Common myeloid progenitor, CD34-positive (primary cell): Measurements from ENCODE around the gene DIPK1B.

ENCODE experiments used
- CTCF ChIA-PET: fragments of 350-600 bp; sonication (Branson Sonifier 250); formaldehyde crosslinking; loops from one replicate; lab custom pipeline; 2021; ENCODE audit warnings: antibody characterized with exemption; lab: Charles Lee
- POLR2A ChIA-PET: fragments of 350-600 bp; sonication (Branson Sonifier 250); formaldehyde crosslinking; loops from one replicate; lab custom pipeline; 2021; ENCODE audit warnings: antibody characterized with exemption; lab: Charles Lee
- DNase-seq, 3 donors: peaks; one replicate each; pipeline versions ENCODE4 v3.0.0 to v3.0.0-alpha.2; 2013
- H3K27ac ChIP-seq, 2 experiments: 1 replicate in 1 of 2; 2 replicates in 1 of 2; pipeline ENCODE4 v1.7.0; 2013; ENCODE audit warnings: inconsistent platforms in 2 of 2, low read length in 2 of 2, mild to moderate bottlenecking in 2 of 2, low read depth in 1 of 2, moderate library complexity in 1 of 2; ENCODE audit not compliant: severe bottlenecking in 2 of 2, insufficient read depth in 1 of 2, poor library complexity in 1 of 2
- H3K27me3 ChIP-seq, 5 experiments: replicated peaks in 2 of 5; 1 replicate in 3 of 5; 2 replicates in 2 of 5; pipeline versions ENCODE4 v1.6.1 to v1.7.0; 2013; ENCODE audit warnings: low read length in 4 of 5, mild to moderate bottlenecking in 2 of 5, moderate library complexity in 2 of 5, inconsistent platforms in 1 of 5; ENCODE audit not compliant: insufficient read depth in 5 of 5, control insufficient read depth in 4 of 5
- H3K36me3 ChIP-seq, 4 experiments: 1 replicate in 2 of 4; 2 replicates in 2 of 4; pipeline versions ENCODE4 v1.6.1 to v1.7.0; 2013; ENCODE audit warnings: low read length in 3 of 4, control low read depth in 1 of 4, mild to moderate bottlenecking in 1 of 4; ENCODE audit not compliant: control insufficient read depth in 4 of 4, insufficient read depth in 4 of 4
- H3K4me1 ChIP-seq, 4 experiments: 1 replicate in 3 of 4; 2 replicates in 1 of 4; pipeline versions ENCODE4 v1.6.1 to v1.7.1; 2013; ENCODE audit warnings: low read length in 3 of 4, mild to moderate bottlenecking in 3 of 4, control low read depth in 1 of 4, inconsistent platforms in 1 of 4, moderate library complexity in 1 of 4; ENCODE audit not compliant: control insufficient read depth in 4 of 4, insufficient read depth in 4 of 4; ENCODE audit errors: control extremely low read depth in 1 of 4
- H3K4me3 ChIP-seq, 7 experiments: 1 replicate in 4 of 7; 2 replicates in 3 of 7; pipeline versions ENCODE4 v1.5.1 to v1.7.0; 2013; ENCODE audit warnings: mild to moderate bottlenecking in 7 of 7, low read length in 6 of 7, moderate library complexity in 6 of 7, inconsistent platforms in 2 of 7, low read depth in 2 of 7, control low read depth in 1 of 7; ENCODE audit not compliant: insufficient read depth in 4 of 7, control insufficient read depth in 1 of 7; ENCODE audit errors: extremely low read depth in 1 of 7
- H3K9me3 ChIP-seq, 5 experiments: 1 replicate in 4 of 5; 2 replicates in 1 of 5; pipeline versions ENCODE4 v1.6.1 to v1.7.1; 2013; ENCODE audit warnings: low read length in 4 of 5, mild to moderate bottlenecking in 2 of 5, inconsistent platforms in 1 of 5, low read depth in 1 of 5, moderate library complexity in 1 of 5; ENCODE audit not compliant: control insufficient read depth in 4 of 5, insufficient read depth in 2 of 5; ENCODE audit errors: control extremely low read depth in 1 of 5
- WGBS: methylation state at CpG from one replicate; pipeline ENCODE4 v1.1.5; 2013; ENCODE audit not compliant: insufficient coverage; 5-methylcytosine and 5-hydroxymethylcytosine counted together

Gene DIPK1B

DNA sequence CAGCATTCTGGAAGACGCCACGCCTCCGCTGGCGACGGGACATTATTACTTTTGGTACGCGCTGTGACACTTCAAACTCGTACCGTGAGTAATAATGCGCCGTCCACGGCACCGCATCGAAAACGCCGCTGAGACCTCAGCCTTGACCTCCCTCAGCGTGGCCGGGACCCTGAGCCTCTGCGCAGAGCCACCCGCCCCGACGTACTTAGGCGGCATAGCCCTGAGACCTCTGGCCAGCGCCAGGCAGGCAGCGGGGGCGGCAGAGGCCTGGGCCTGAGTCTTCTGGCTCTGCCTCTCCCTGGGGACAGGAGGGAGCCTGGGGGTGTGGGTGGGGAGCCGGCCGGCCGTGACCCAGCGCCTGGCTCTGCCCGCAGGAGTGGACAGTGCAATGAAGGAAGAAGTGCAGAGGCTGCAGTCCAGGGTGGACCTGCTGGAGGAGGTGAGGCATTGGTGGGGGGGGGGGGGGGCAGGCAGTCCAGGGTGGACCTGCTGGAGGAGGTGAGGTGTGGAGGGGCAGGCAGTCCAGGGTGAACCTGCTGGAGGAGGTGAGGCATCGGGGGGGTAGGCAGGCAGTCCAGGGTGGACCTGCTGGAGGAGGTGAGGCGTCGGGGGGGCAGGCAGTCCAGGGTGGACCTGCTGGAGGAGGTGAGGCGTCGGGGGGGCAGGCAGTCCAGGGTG, 41.7 kb upstream of the DIPK1B start:
- 95% methylated on average over 35 of the region's 36 CpGs for whole genome bisulfite sequencing
- Histone ChIP-seq H3K27me3 (no peaks in the 10 kb centered on the region), H3K4me3 (no peak overlapping the region), H3K27ac (no peak overlapping the region), H3K4me1 (peaks cover 0 to 65% (median 51%) of the 10 kb centered on the region in 4 experiments), H3K9me3 (no peaks in the 10 kb centered on the region), H3K36me3 (peaks cover 0 to 73% (median 39%) of the 10 kb centered on the region in 4 experiments)
- CTCF ChIA-PET: interaction anchor here (0.6 to 7.6 kb wide), 18 partner anchors 8 to 603 kb away, joined by 3 to 56 read pairs (median 6); partner anchors contain the start of genes AGPAT2 and EGFL7
- DNase-seq: peak in 1 of 3 donors; percentile 15
- POLR2A ChIA-PET: interaction anchor here (0.8 to 3.0 kb wide), 7 partner anchors 9 to 31 kb away, joined by 3 to 20 read pairs (median 5); no protein-coding TSS in a partner anchor

DNA sequence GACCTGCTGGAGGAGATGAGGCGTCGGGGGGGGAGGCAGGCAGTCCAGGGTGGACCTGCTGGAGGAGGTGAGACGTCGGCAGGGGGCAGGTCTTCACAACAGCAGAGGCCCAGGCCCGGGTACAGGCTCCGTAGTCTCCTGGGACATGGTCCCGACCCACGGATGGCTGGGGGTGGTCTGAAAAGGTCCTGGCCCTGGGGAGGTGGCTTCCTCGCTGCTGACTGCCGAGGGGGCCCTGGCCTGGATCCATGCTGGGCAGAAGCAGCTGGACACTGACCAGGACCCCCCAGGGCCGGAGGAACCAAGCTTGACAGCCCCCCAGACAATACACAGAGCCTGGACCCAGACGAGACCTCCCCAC, 41.1 kb upstream of the DIPK1B start:
- H3K4me3 ChIP-seq: no peak overlapping the region
- H3K27ac ChIP-seq: no peak overlapping the region
- peaks cover 0 to 78% (median 45%) of the 10 kb centered on the region in 4 experiments for H3K36me3 ChIP-seq
- peak in 1 of 3 donors; percentile 29 for DNase-seq
- WGBS: 93% methylated on average over 8 of the region's 12 CpGs
- peaks cover 0 to 65% (median 50%) of the 10 kb centered on the region in 4 experiments for H3K4me1 ChIP-seq
- H3K27me3 ChIP-seq: no peaks in the 10 kb centered on the region
- POLR2A ChIA-PET: interaction anchor here (0.8 to 3.0 kb wide), 10 partner anchors 8 to 55 kb away, joined by 3 to 20 read pairs (median 5); partner anchors contain the start of genes AGPAT2 and EGFL7
- no peaks in the 10 kb centered on the region for H3K9me3 ChIP-seq
- CTCF ChIA-PET: interaction anchor here (0.6 to 7.6 kb wide), 25 partner anchors 8 to 603 kb away, joined by 3 to 56 read pairs (median 5); partner anchors contain the start of genes AGPAT2 and EGFL7

DNA sequence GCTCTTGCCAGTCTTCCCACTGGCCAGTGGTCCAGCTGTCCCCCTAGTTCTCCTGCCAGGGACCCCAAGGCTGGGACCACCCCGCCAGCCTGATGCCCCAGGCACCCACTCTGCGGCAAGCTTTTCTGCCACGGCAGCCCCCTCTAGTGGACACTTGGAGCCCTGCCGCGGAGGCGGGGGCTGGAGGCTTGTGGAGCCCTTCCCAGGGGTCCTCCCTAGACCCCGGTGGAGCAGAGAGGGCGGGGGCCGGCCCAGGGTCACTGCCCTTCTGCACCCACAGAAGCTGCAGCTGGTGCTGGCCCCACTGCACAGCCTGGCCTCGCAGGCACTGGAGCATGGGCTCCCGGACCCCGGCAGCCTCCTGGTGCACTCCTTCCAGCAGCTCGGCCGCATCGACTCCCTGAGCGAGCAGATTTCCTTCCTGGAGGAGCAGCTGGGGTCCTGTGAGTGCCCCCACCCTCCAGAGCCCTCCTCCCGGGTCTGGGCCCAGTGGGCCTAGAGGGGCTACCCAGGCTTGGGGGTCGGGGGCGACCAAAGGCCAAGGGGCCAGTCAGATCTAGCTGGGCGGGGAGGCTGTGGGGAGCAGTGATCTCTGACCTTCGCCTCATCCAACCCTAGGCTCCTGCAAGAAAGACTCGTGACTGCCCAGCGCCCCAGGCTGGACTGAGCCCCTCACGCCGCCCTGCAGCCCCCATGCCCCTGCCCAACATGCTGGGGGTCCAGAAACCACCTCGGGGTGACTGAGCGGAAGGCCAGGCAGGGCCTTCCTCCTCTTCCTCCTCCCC, 40.5 kb upstream of the DIPK1B start:
- no peaks in the 10 kb centered on the region for H3K27me3 ChIP-seq

DNA sequence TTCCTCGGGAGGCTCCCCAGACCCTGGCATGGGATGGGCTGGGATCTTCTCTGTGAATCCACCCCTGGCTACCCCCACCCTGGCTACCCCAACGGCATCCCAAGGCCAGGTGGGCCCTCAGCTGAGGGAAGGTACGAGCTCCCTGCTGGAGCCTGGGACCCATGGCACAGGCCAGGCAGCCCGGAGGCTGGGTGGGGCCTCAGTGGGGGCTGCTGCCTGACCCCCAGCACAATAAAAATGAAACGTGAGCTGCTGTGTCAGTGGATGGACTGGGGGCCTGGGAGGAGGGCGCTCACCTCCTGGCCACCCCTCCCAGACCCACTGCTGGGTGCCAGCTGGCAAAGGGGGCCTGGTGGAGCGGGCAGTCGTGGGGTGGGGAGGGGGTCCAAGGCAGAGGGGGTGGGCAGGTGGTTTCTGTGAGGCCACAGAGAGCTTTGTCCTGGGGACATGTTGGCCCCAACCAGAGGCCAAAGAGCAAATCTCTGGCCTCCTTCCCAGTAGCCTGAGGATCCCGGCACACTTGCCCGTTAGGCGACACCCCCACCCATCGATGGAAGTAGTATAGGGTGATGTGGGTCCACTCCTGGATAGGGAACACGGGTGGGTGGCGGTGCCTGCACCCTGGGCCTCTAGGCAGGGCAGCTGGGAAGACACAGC, 39.8 kb upstream of the DIPK1B start:
- peaks cover 0 to 87% (median 46%) of the 10 kb centered on the region in 4 experiments for H3K36me3 ChIP-seq
- no peaks in the 10 kb centered on the region for H3K9me3 ChIP-seq
- peaks cover 0 to 53% (median 37%) of the 10 kb centered on the region in 4 experiments for H3K4me1 ChIP-seq
- WGBS: 82% methylated on average over 9 of the region's 14 CpGs
- H3K27ac ChIP-seq: no peak overlapping the region
- ChIA-PET POLR2A (interaction anchor here (0.6 to 3.0 kb wide), 12 partner anchors 14 to 54 kb away, joined by 3 to 20 read pairs (median 5); partner anchors contain the start of gene AGPAT2), CTCF (interaction anchor here (0.6 to 7.6 kb wide), 27 partner anchors 10 to 188 kb away, joined by 3 to 56 read pairs (median 5); partner anchors contain the start of genes AGPAT2 and EGFL7)
- peak in 1 of 3 donors; percentile 13 for DNase-seq
- H3K4me3 ChIP-seq: no peak overlapping the region
- H3K27me3 ChIP-seq: no peaks in the 10 kb centered on the region

More for the DNA sequence above, 40.5 kb upstream of the DIPK1B start:
- Histone ChIP-seq H3K4me3 (no peak overlapping the region), H3K27ac (no peak overlapping the region), H3K36me3 (peaks cover 0 to 84% (median 47%) of the 10 kb centered on the region in 4 experiments), H3K4me1 (peaks cover 0 to 59% (median 44%) of the 10 kb centered on the region in 4 experiments), H3K9me3 (no peaks in the 10 kb centered on the region)
- ChIA-PET POLR2A (interaction anchor here (0.8 to 3.0 kb wide), 12 partner anchors 9 to 55 kb away, joined by 3 to 20 read pairs (median 5); partner anchors contain the start of genes AGPAT2 and EGFL7), CTCF (interaction anchor here (0.6 to 7.6 kb wide), 31 partner anchors 9 to 604 kb away, joined by 3 to 56 read pairs (median 4); partner anchors contain the start of genes AGPAT2 and EGFL7)
- 65% methylated on average over 22 of the region's 27 CpGs for WGBS
- peak in 2 of 3 donors; percentile 60 to 65 for DNase-seq

GRCh38 chr9:136673088-136673974, 39.0 kb upstream of the DIPK1B start:
- 67% methylated on average over 22 of the region's 35 CpGs for WGBS
- POLR2A ChIA-PET: interaction anchor here (0.6 to 3.0 kb wide), 6 partner anchors 13 to 30 kb away, joined by 3 to 20 read pairs (median 4); no protein-coding TSS in a partner anchor

More at GRCh38 chr9:136673088-136673974, 39.0 kb upstream of the DIPK1B start:
- Histone ChIP-seq H3K4me3 (no peak overlapping the region), H3K27me3 (no peaks in the 10 kb centered on the region), H3K27ac (no peak overlapping the region), H3K4me1 (peaks cover 0 to 53% (median 36%) of the 10 kb centered on the region in 4 experiments), H3K9me3 (no peaks in the 10 kb centered on the region), H3K36me3 (peaks cover 0 to 80% (median 40%) of the 10 kb centered on the region in 4 experiments)
- CTCF ChIA-PET: interaction anchor here (0.9 to 7.6 kb wide), 19 partner anchors 9 to 187 kb away, joined by 3 to 56 read pairs (median 5); partner anchors contain the start of gene EGFL7
- peak in 1 of 3 donors; percentile 21 for DNase-seq
